Stimulated activated CD4-positive, alpha-beta T cell treated with anti-CD3 and anti-CD28 coated beads, Interleukin-1b, Interleukin-23, amount 100 ng/mL, for 4 hours (primary cell): ENCODE data around the gene CST7.
"Not testable (repeated sequence)": the region's sequence is repeated elsewhere in the genome, so short reads cannot be mapped to it uniquely, and the experiment has no call there.

ENCODE experiments used
- DNase-seq, 2 donors: peaks; one replicate each; pipeline ENCODE4 v3.0.0-alpha.2; 2020; ENCODE audit warnings: low read depth in 2 of 2

The CST7 gene

DNA sequence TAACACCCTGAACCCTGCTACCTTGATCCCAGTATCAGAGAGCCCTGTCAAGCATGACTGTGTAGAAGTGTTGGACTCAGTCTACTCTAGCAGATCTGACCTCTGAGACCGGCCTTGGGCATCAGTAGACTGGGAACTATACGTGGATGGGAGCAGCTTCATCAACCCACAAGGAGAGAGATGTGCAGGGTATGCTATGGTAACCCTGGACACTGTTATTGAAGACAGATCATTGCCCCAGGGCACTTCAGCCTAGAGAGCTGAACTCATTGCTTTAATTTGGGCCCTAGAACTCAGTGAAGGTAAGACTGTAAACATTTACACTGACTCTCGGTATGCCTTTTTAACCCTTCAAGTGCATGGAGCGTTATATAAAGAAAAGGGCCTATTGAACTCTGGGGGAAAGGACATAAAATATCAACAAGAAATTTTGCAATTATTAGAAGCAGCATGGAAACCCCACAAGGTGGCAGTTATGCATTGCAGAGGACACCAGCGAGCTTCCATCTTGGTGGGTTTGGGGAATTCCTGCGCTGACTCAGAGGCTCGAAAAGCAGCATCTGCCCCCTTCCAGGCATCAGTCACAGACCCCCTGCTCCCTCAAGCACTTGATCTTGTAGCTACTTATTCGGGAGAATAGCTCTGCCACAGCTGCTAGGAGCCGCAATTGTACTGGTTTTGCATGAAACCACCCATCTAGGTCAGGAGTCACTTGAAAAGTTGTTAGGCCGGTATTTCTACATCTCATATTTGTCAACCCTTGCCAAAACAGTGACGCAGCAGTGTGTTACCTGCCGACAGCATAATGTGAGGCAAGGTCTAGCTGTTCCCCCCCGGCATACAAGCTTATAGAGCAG lies 19.0 kb upstream of the CST7 start:
- DNase-seq, result not testable (repeated sequence)

DNA sequence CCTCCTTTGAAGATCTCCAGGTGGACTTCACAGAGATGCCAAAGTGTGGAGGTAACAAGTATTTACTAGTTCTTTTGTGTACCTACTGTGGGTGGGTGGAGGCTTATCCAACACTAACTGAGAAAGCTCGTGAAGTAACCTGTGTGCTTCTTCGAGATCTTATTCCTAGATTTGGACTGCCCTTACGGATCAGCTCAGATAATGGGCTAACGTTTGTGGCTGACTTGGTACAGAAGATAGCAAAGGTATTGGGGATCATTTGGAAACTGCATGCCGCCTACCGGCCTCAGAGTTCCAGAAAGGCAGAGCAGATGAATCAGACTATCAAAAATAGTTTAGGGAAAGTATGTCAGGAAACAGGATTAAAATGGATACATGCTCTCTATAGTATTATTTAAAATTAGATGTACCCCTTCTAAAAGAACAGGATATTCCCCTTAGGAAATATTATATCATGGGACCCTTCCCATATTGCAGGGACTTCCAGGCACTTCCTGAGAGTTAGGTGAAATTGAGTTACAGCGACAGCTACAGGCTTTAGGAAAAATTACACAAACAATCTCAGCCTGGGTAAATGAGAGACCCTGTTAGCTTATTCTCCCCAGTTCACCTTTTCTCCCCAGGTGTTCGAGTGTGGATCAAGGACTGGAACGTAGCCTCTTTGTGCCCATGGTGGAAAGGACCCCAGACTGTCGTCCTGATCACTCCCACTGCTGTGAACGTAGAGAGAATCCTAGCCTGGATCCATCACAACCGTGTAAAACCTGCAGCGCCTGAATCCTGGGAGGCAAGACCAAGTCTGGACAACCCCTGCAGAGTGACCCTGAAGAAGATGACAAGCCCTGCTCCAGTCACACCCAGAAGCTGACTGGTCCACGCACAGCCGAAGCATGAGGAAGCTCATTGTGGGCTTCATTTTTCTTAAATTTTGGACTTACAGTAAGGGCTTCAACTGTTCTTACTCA lies 18.1 kb upstream of the CST7 start:
- not testable (repeated sequence) for DNase-seq

DNA sequence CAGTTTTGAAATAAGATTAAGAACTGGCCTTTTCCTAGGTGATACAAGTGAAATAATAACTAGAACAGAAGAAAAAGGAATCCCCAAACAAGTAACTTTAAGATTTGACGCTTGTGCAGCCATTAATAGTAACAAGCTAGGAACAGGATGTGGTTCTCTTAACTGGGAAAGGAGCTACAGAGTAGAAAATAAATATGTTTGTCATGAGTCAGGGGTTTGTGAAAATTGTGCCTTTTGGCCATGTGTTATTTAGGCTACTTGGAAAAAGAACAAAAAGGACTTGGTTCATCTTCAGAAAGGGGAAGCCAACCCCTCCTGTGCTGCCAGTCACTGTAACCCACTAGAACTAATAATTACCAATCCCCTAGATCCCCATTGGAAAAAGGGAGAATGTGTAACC lies 17.2 kb upstream of the CST7 start:
- not testable (repeated sequence) for DNase-seq

DNA sequence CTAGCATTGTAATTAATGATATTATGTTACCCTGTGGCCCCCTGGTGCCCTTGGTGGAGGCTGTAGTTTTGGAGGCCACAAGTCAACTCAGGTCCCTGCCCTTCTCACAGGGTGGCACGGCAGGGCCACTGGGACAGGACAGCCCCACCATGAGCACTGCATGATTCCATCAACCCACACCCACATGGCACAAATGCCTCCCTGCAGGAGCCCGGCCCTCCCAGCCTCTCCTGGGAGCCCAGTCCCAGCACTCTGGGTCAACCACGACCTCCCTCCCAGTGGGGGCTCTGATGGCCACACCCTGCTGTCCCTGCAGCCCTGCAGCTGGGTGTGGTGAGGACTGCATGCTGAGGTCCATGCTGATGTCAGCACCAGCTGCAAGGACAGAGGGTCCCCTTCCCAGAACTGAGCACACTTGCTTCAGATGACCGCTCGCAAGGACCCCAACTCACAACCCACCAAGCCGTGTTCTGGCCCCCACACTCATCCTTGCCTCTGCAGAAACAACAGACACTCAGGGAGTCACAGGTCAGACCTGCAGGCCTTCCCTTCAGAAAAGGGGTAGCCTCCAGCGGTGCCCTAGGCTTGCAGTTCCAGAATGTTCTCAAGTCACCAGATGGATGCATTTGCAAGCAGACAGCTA lies 15.7 kb upstream of the CST7 start:
- DNase-seq, result no peak

GRCh38 chr20:24934101-24934661 lies 14.9 kb upstream of the CST7 start:
- DNase-seq, result no peak

DNA sequence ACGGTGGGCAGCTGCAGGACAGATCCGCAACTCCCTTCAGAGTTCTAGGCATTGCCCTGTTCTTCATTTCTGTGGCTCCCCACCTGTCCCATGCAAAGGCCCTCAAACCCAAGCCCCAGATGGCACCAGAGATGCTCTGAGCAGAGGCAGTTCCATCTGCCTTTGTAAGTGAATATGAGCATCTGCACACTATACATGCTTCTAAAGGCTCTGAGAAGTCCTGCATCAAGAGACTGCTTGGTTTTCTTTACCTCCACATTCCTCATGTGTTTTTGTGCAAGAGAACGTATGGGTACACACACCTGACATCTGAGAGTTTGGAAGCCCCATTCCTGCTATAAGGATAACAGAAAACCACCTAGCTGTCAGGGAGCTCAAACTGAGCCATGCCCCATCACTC lies 14.4 kb upstream of the CST7 start:
- DNase-seq, result no peak

GRCh38 chr20:24935140-24935539 lies 13.9 kb upstream of the CST7 start:
- DNase-seq, result no peak

GRCh38 chr20:24935766-24936525 lies 13.1 kb upstream of the CST7 start:
- DNase-seq, result no peak

DNA sequence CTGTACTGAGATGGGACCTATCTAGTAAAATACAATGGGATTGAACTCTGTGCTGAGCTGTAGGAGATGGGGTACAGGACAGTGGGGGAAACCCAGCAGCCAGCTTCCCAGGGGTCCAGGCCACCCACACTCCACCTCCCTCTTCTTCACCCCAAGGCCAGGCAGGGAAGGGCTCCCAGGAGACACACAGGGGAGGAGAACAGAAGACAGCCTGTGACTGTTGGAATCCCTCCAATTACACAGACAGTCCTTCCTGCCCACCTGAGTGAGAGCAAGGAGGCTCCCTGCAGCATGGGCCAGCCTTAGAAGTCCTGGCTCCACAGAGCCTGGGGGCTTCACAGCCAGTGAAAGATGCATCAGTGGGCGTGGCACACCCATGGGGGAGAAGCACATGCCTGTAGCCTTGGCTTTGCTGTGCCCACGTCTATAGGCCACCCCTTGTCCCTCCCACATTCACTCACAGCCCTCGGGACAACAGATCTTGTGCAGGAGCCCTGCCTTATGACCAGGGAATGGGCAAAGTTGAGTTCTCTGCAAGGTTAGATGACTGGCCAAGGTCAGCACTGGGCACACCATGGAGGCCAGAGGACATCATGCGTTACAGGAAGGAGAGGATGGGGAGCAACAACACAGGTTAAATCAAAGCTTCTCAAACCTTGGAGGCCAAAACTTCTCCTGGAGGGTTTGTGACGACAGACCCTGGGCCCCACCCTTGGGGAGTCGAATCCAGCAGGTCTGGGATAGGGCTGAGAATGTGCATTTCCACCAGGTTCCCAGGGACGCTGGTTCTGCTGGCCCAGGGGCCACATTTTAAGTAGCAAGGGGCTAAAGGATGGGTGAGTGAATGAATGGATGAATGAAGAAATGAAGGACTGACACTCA lies 12.3 kb upstream of the CST7 start:
- DNase-seq, result no peak

DNA sequence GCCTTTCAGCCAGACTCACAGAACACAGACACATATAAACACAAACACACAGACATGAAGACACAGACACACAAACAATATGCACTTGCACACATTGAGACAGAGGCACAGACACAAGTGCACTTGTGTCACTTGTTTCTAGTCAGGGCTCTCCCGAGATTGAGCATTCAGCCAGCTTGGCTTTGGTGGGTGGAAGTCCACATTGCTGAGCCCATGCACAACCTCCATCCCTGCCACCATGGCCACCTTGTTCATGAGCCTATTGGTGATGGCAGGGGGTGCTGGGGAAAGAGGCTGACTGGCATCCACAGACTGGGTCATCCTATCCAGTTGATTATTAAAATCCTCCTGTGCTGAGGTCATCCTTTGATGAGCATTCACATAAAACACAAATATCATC lies 11.5 kb upstream of the CST7 start:
- no peak for DNase-seq

DNA sequence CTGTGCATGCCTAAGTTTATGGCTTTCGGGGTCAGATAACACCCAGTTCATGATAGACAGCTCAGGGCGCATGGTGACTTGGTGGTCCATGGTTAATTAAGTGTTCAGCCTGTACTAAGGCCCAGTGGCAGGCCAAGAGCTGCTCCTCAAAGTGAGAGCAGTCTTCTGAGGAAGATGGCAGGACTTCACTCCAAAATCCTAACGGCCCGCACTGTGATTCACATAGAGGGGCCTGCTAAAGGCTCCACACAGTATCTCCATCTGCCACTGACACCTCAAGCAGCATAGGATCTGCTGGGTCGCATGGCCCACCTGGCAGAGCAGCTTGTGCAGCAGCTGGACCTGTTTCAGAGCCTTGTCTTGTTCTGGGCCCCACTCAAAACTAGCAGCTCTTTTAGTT lies 10.6 kb upstream of the CST7 start:
- no peak for DNase-seq

DNA sequence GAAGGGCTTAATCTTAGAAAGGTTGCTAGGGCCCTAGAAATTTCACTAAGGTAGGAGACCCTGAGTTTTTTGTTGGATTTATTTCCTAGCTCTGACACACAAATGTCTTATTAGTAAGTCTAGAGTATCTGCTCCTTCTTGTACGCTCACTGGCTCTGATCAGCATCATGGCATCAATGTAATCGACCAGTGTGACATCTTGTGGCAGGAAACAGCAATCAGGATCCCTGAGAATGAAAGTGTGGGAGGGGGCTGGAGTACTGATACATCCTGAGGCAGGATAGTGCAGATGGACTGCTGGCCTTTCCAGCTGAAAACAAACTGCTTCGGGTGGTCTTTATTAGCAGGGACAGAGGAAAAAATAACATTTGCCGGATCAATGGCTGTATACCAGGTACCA lies 10.0 kb upstream of the CST7 start:
- no peak for DNase-seq

GRCh38 chr20:24942679-24943078 lies 6.4 kb upstream of the CST7 start:
- DNase-seq, result no peak

DNA sequence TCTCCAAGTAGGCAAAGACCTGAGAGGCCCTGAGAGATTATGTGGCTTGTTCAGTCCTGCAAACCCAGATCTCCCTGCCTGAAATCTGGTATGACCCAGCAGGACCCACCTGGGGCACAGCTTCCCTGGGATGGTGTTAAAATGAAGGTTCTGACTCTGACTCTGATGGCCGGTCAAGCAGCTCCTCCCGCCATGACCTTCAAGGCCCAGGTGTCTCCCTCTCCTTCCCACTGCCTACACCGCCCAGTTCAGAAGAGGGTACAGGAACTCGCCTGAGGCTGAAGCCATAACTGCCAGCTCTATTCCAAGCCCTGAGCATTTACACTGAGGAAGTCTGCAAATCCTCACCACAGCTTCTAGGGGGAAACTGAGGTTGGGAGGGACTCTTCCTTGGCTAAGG lies 5.9 kb upstream of the CST7 start:
- no peak for DNase-seq

GRCh38 chr20:24943731-24944130 lies 5.3 kb upstream of the CST7 start:
- DNase-seq, result no peak

DNA sequence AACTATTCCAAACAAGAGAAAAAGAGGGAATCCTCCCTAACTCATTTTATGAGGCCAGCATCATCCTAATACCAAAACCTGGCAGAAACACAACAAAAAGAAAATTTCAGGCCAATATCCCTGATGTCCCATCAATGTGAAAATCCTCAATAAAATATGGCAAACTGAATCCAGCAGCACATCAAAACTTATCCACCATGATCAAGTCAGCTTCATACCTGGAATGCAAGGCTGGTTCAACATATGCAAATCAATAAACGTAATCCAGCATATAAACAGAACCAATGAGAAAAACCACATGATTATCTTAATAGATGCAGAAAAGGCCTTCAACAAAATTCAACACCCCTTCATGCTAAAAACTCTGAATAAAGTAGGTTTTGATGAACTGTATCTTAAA lies 2.7 kb upstream of the CST7 start:
- DNase-seq, result not testable (repeated sequence)

- not testable (repeated sequence) for DNase-seq
These were observed 602 bp upstream of the CST7 start for GRCh38 chr20:24948396-24948938.

DNA sequence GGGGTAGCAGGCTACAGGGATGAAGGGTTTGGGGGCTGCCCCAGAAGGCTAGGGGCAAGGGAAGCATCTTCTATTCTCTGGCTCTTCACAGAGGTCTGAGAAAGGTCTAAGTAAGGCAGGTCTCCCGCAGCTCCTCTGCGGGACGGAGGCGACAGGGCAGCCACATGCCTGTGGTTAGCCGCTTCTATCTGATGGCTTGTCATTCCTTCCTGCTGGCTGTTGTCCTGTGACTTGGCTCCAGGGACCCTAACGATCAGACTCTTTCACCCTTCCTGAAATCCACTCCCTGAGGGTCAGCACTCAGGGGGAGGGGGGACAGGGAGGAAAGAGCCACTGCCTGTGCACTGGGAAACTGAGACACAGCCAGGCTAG lies 673 bp downstream of the CST7 start:
- no peak for DNase-seq

DNA sequence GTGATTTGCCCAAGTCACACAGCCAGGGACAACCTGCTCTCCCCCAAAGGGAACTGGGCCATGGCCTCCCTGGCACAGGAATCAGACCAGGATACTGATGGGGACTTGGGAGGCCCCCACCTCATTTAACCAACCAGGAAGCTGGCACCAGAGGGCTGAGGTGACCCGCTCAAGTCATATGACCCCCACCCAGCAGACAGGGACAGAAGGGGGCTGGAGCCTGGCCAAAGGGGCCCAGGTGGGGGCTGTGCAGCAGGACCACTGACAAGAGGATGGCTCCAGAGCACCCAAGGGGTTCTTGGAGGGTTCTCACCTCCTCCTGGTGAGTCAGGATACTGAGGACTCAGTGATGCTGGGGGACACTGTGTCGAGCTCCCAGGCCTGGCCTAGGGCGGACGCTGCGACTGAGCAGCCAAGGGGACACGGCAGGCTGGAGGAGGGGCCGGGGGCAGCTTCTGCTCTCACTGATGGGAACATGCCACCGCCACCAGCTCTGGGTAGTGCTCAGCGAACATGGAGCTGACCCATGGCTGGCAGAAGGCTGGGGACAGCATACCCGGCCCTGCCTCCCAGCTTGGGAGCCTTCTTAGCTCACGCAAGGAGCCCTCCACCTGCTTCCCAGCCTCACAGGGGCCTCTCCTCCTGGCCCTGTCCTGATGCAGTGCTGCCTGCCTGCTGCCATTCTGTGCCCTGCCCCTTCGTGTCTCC lies 1.2 kb downstream of the CST7 start:
- DNase-seq, result no peak
